Liver (tissue), 9 donors: ENCODE measurements around the gene PADI6. TPM values are rescaled to one million over a fixed set of nuclear protein-coding genes. Genes with fewer than 3 reads are reported as not detected.

Experiments
- DNase-seq: peaks from one replicate; pipeline ENCODE4 v3.0.0-alpha.2; 2017; ENCODE audit warnings: low spot score
- H3K27ac ChIP-seq, 2 donors: one replicate each; pipeline ENCODE4 v1.7.0; 2013; ENCODE audit warnings: inconsistent platforms in 2 of 2, low read length in 2 of 2, control low read depth in 1 of 2, low read depth in 1 of 2, mild to moderate bottlenecking in 1 of 2
- H3K27me3 ChIP-seq, 4 donors: one replicate each; pipeline versions ENCODE4 v1.6.1 to v1.7.0; 2013; ENCODE audit warnings: low read length in 3 of 4, inconsistent platforms in 1 of 4, mild to moderate bottlenecking in 1 of 4, moderate library complexity in 1 of 4; ENCODE audit not compliant: control insufficient read depth in 4 of 4, insufficient read depth in 4 of 4
- H3K36me3 ChIP-seq, 4 donors: one replicate each; pipeline versions ENCODE4 v1.6.1 to v1.7.0; 2013; ENCODE audit warnings: low read length in 3 of 4, mild to moderate bottlenecking in 3 of 4, low read depth in 1 of 4, moderate library complexity in 1 of 4; ENCODE audit not compliant: control insufficient read depth in 4 of 4, insufficient read depth in 3 of 4
- H3K4me1 ChIP-seq, 4 donors: one replicate each; pipeline versions ENCODE4 v1.6.1 to v1.7.0; 2013; ENCODE audit warnings: low read length in 3 of 4, mild to moderate bottlenecking in 3 of 4, moderate library complexity in 1 of 4; ENCODE audit not compliant: control insufficient read depth in 4 of 4, insufficient read depth in 4 of 4
- H3K4me3 ChIP-seq, 3 donors: one replicate each; pipeline versions ENCODE4 v1.6.1 to v1.7.0; 2013; ENCODE audit warnings: low read length in 3 of 3, control low read depth in 1 of 3, low read depth in 1 of 3, mild to moderate bottlenecking in 1 of 3
- H3K9ac ChIP-seq, 2 donors: one replicate each; pipeline ENCODE4 v1.7.0; 2013; ENCODE audit warnings: low read length in 2 of 2, mild to moderate bottlenecking in 2 of 2, moderate library complexity in 2 of 2, control low read depth in 1 of 2, low read depth in 1 of 2
- H3K9me3 ChIP-seq, 4 donors: one replicate each; pipeline versions ENCODE4 v1.6.1 to v1.7.0; 2013; ENCODE audit warnings: low read length in 3 of 4; ENCODE audit not compliant: control insufficient read depth in 4 of 4
- ATF3 ChIP-seq: IDR thresholded peaks from 2 replicates; pipeline ENCODE4 v1.6.1; 2016; ENCODE audit warnings: antibody characterized with exemption
- CTCF ChIP-seq: fragments of 150-350 bp; IDR thresholded peaks from 2 replicates; pipeline ENCODE4 v1.5.1; 2017; ENCODE audit warnings: improper control_type of control experiment, low read depth, low read length; ENCODE audit not compliant: missing input control
- EGR1 ChIP-seq, 2 donors: IDR thresholded peaks; 2 replicates each; pipeline ENCODE4 v1.6.1; 2016 to 2018; ENCODE audit warnings: antibody characterized with exemption in 2 of 2, low read depth in 2 of 2
- FOXA1 ChIP-seq: IDR thresholded peaks from 2 replicates; pipeline ENCODE4 v1.6.1; 2016; ENCODE audit warnings: antibody characterized with exemption
- FOXA2 ChIP-seq: IDR thresholded peaks from 2 replicates; pipeline ENCODE4 v1.6.1; 2016; ENCODE audit warnings: antibody characterized with exemption
- GABPA ChIP-seq, 2 donors: IDR thresholded peaks in 1 of 2; conservative IDR thresholded peaks in 1 of 2; 2 replicates each; pipeline ENCODE4 v1.6.1; 2016; ENCODE audit warnings: antibody characterized with exemption in 2 of 2, mild to moderate bottlenecking in 1 of 2, moderate library complexity in 1 of 2
- HNF4A ChIP-seq, 2 donors: conservative IDR thresholded peaks; 2 replicates each; pipeline ENCODE4 v1.6.1; 2016; ENCODE audit warnings: antibody characterized with exemption in 2 of 2, mild to moderate bottlenecking in 2 of 2
- HNF4G ChIP-seq: IDR thresholded peaks from 2 replicates; pipeline ENCODE4 v1.6.1; 2016; ENCODE audit warnings: antibody characterized with exemption
- JUND ChIP-seq, 2 donors: IDR thresholded peaks; 2 replicates each; pipeline ENCODE4 v1.6.1; 2016; ENCODE audit warnings: antibody characterized with exemption in 2 of 2
- MAX ChIP-seq: IDR thresholded peaks from 2 replicates; pipeline ENCODE4 v1.6.1; 2016; ENCODE audit warnings: antibody characterized with exemption
- NR2F2 ChIP-seq: IDR thresholded peaks from 2 replicates; pipeline ENCODE4 v1.6.1; 2016; ENCODE audit warnings: antibody characterized with exemption
- RAD21 ChIP-seq, 2 donors: IDR thresholded peaks; 2 replicates each; pipeline ENCODE4 v1.6.1; 2016; ENCODE audit warnings: antibody characterized with exemption in 2 of 2, mild to moderate bottlenecking in 2 of 2
- REST ChIP-seq: IDR thresholded peaks from 2 replicates; pipeline ENCODE4 v1.6.1; 2016; ENCODE audit warnings: antibody characterized with exemption, mild to moderate bottlenecking
- RXRA ChIP-seq, 2 donors: IDR thresholded peaks; 2 replicates each; pipeline ENCODE4 v1.6.1; 2017 to 2018; ENCODE audit warnings: antibody characterized with exemption in 2 of 2, mild to moderate bottlenecking in 1 of 2
- SP1 ChIP-seq: IDR thresholded peaks from 2 replicates; pipeline ENCODE4 v1.6.1; 2018; ENCODE audit warnings: antibody characterized with exemption, mild to moderate bottlenecking
- TAF1 ChIP-seq: conservative IDR thresholded peaks from 2 replicates; pipeline ENCODE4 v1.6.1; 2016; ENCODE audit warnings: antibody characterized with exemption, mild to moderate bottlenecking
- YY1 ChIP-seq: IDR thresholded peaks from 2 replicates; pipeline ENCODE4 v1.6.1; 2016; ENCODE audit warnings: antibody characterized with exemption, mild to moderate bottlenecking
- ZBTB33 ChIP-seq: IDR thresholded peaks from 2 replicates; pipeline ENCODE4 v1.6.1; 2016; ENCODE audit warnings: antibody characterized with exemption
- WGBS: extraction: QIAGEN DNeasy Blood & Tissue Kit; methylation state at CpG from one replicate; pipeline ENCODE4 v1.1.7; 2013; 5-methylcytosine and 5-hydroxymethylcytosine counted together
- polyA plus RNA-seq, 2 donors: library from polyadenylated mRNA; stranded (reverse) in 1 of 2; unstranded in 1 of 2; fragments of 200-250 nt in 1 of 2; fragments of >200 nt in 1 of 2; fragmentation: Nextera tagmentation in 1 of 2; extraction: Ambion mirVana in 1 of 2; gene quantifications; one replicate each; pipeline versions ENCODE4 v1.2.1 to v1.2.3, GENCODE V29; 2013 to 2015
- total RNA-seq, 2 donors: library from RNA; depleted of rRNA; stranded (reverse); fragments of >200 nt; gene quantifications; one replicate each; pipeline ENCODE4 v1.2.3, GENCODE V29; 2014
- donor health status: healthy.
- donor health status: healthy.
- donor health status: healthy.
- donor health status: healthy.
- donor health status: healthy.

PADI6 gene
- total RNA-seq (not detected), polyA plus RNA-seq (not detected)

GRCh38 chr1:17371896-17372295 lies at the start of gene PADI6:
Gene PADI6 (plus strand): TSS chr1:17372196. CDS start chr1:17372246, 50 bp downstream.
- TF ChIP-seq ZBTB33, result no peak

GRCh38 chr1:17328855-17329254 lies 43.1 kb upstream of the PADI6 start:
- peaks cover 0 to 11% (median 0%) of the 10 kb centered on the region in 4 donors for H3K9me3 ChIP-seq
- H3K9ac ChIP-seq, result no peak overlapping the region
- peaks cover 0 to 4% (median 0%) of the 10 kb centered on the region in 4 donors for H3K27me3 ChIP-seq
- no peak for DNase-seq
- H3K4me3 ChIP-seq, result no peak overlapping the region
- whole genome bisulfite sequencing, result 90% methylated on average over 5 of the region's 5 CpGs
- H3K27ac ChIP-seq, result no peak overlapping the region
- H3K36me3 ChIP-seq, result no peaks in the 10 kb centered on the region
- no peak for TF ChIP-seq SP1
- no peak for TF ChIP-seq REST
- TF ChIP-seq MAX, result no peak
- TF ChIP-seq GABPA (IDR thresholded peaks at IDR 0.05 in 1 of 2, conservative IDR thresholded peaks at IDR 0.05 in 1 of 2), result no peak
- TF ChIP-seq HNF4G, result no peak
- TF ChIP-seq FOXA2, result no peak
- no peaks in the 10 kb centered on the region for H3K4me1 ChIP-seq

More at GRCh38 chr1:17371896-17372295, at the start of gene PADI6:
- no peaks in the 10 kb centered on the region for H3K4me1 ChIP-seq
- H3K9me3 ChIP-seq, result no peaks in the 10 kb centered on the region
- no peak within 1 kb of the TSS for H3K9ac ChIP-seq
- H3K27me3 ChIP-seq, result no peaks in the 10 kb centered on the region
- WGBS, result 69% methylated on average over 7 of the region's 7 CpGs
- H3K36me3 ChIP-seq, result no peaks in the 10 kb centered on the region
- H3K27ac ChIP-seq, result no peak within 1 kb of the TSS
- no peak for DNase-seq
- H3K4me3 ChIP-seq, result no peak within 1 kb of the TSS

- Histone ChIP-seq H3K27me3 (peaks cover 0 to 5% (median 0%) of the 10 kb centered on the region in 4 donors), H3K9me3 (peaks cover 0 to 11% (median 0%) of the 10 kb centered on the region in 4 donors), H3K36me3 (no peaks in the 10 kb centered on the region), H3K9ac (no peak overlapping the region), H3K27ac (no peak overlapping the region), H3K4me1 (no peaks in the 10 kb centered on the region), H3K4me3 (no peak overlapping the region)
- DNase-seq, result no peak
- WGBS, result 52% methylated on average over 4 of the region's 4 CpGs
- TF ChIP-seq MAX (no peak), JUND (IDR thresholded peaks at IDR 0.05) (no peak), NR2F2 (no peak), EGR1 (IDR thresholded peaks at IDR 0.05; ENCODE audit: low read depth in 2 of 2) (no peak), FOXA1 (no peak), RXRA (IDR thresholded peaks at IDR 0.05) (no peak), RAD21 (IDR thresholded peaks at IDR 0.05) (no peak), HNF4A (conservative IDR thresholded peaks at IDR 0.05) (no peak), YY1 (no peak), GABPA (IDR thresholded peaks at IDR 0.05 in 1 of 2, conservative IDR thresholded peaks at IDR 0.05 in 1 of 2) (no peak), FOXA2 (no peak), TAF1 (no peak), HNF4G (no peak), SP1 (no peak), CTCF (no peak), ZBTB33 (no peak), ATF3 (no peak)
Measured at GRCh38 chr1:17329610-17330009, 42.4 kb upstream of the PADI6 start.
